ENCODE measurements around the gene RTBDN. TPM values are rescaled to one million over a fixed set of nuclear protein-coding genes. Genes with fewer than 3 reads are reported as not detected.

RTBDN gene
- total RNA-seq, 1 experiment from 2014 or later = 25.1 TPM

DNA sequence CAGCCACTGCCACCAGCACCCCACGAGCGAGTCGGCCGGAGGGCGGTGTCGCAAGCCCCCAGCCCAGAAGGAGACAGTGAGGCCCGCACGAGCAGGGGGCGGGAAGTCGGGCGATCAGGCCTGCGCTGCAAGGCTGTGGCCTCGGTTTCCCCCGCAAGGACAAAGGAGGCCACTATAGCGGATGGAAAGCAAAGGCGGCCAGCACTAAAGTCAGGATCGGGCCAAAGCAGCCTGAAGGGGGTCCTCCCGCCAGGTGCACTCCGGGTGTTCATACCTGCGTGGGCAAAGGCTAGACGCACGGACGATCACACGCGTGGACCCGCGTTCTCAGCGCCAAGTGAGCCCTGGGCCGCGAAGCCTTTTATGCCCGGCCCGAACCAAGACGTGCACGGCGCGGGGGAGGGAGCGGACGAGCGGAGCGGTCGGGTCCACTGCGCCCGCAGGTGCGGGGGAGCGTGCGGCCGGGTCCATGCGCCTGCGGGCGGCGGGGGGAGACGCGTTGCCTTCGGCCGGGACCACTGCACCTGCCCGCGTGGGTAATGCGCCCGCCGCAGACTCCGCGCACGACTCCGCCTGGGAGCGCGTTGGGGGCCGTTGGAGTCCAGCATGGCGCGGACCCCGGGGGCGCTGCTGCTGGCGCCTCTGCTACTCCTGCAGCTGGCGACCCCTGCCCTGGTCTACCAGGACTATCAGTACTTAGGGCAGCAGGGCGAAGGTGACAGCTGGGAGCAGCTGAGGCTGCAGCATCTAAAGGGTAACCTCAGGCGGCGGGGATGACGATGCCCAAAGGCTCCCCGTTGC lies 32.7 kb downstream of the RTBDN start, which contains the start of the genes PRDX2 and THSD8:
Gene PRDX2 (minus strand): TSS at position 335 of the 801 bp plus-strand sequence. CDS start 539 bp downstream, outside the sequence.
Gene THSD8 (plus strand): TSS at position 604 of the 801 bp plus-strand sequence. CDS start 3 bp downstream, at position 607.
- H4K20me1 ChIP-seq (ENCODE audit: insufficient read depth) = no peaks in the 10 kb centered on the region
- peak within 1 kb of the TSS; percentile 86 for H3K27ac ChIP-seq (ENCODE audit: low read depth, low read length)
- POLR2A ChIA-PET = interaction anchor here (0.7 to 2.3 kb wide), 5 partner anchors 9 to 121 kb away, joined by 3 to 19 read pairs (median 3); partner anchors contain the start of genes JUNB and RTBDN
- RAD21 ChIA-PET (ENCODE audit: low non-redundant PET in 1 of 2, low total read pairs in 2 of 2, uncharacterized antibody in 2 of 2, unreplicated experiment in 2 of 2) = no interaction called here
- H3K79me2 ChIP-seq (ENCODE audit: insufficient read depth, low read length) = peaks cover 26% of the 10 kb centered on the region
- intact Hi-C loops (cut with micrococcal nuclease) = loop anchor here (5.0 kb wide), 1 partner anchor 36 kb away; the partner anchor contains the start of gene MAST1
- no peaks in the 10 kb centered on the region for H3K9me3 ChIP-seq (ENCODE audit: control insufficient read depth in 1 of 2, insufficient read depth in 1 of 2, low read depth in 1 of 2, low read length in 2 of 2)
- CTCF ChIA-PET = interaction anchor here (1.1 to 1.6 kb wide), 3 partner anchors 27 to 41 kb away, joined by 3 to 4 read pairs (median 4); partner anchors contain the start of gene HOOK2
- BruUV-seq (replicated peaks) = no TSS peak
- H3K27me3 ChIP-seq (ENCODE audit: insufficient read depth, low read length) = no peaks in the 10 kb centered on the region
- H3K4me1 ChIP-seq (ENCODE audit: control insufficient read depth in 1 of 2, insufficient read depth in 2 of 2, low read length in 2 of 2) = peaks cover 14 to 38% of the 10 kb centered on the region in 2 experiments; a peak in 3 of 4 replicates
- H3K36me3 ChIP-seq (ENCODE audit: control insufficient read depth in 1 of 2, insufficient read depth in 2 of 2, low read length in 2 of 2) = peaks cover 4 to 19% of the 10 kb centered on the region in 2 experiments; a peak in 3 of 4 replicates
- H3K9ac ChIP-seq (ENCODE audit: low read length) = peak within 1 kb of the TSS; percentile 94
- H2AFZ ChIP-seq (ENCODE audit: low read depth, low read length, poor library complexity, severe bottlenecking) = peak within 1 kb of the TSS; percentile 61
- H3K9me2 ChIP-seq (ENCODE audit: insufficient read depth) = no peaks in the 10 kb centered on the region
- ATAC-seq (peak; percentile 69), DNase-seq (ENCODE audit: low read depth, low spot score) (no peak)
- TF ChIP-seq SIN3A (IDR thresholded peaks at IDR 0.05; ENCODE audit: low read depth) (peak; percentile 96), CEBPB (IDR thresholded peaks at IDR 0.05; ENCODE audit: low read depth) (no peak), SRF (IDR thresholded peaks at IDR 0.05; ENCODE audit: low read depth) (no peak), SP1 (IDR thresholded peaks at IDR 0.05; ENCODE audit: low read depth) (peak; percentile 93), JUND (IDR thresholded peaks at IDR 0.05) (peak; percentile 94), TCF7L2 (IDR thresholded peaks at IDR 0.05; ENCODE audit: borderline replicate concordance, extremely low read depth, insufficient read depth, insufficient read length) (peak; percentile 88), ZFX (IDR thresholded peaks at IDR 0.05) (peak; percentile 96), EGR1 (IDR thresholded peaks at IDR 0.05; ENCODE audit: low read depth) (peak; percentile 77), CBX3 (IDR thresholded peaks at IDR 0.05; ENCODE audit: low read depth) (peak; percentile 92; the same call in 1 of the 2 replicates), POLR2AphosphoS5 (IDR thresholded peaks at IDR 0.05; ENCODE audit: low read depth, low read length) (peak; percentile 99), POLR2A (IDR thresholded peaks at IDR 0.05; ENCODE audit: borderline replicate concordance, extremely low read depth, insufficient read depth, insufficient read length) (peak; percentile 99), EZH2phosphoT487 (IDR thresholded peaks at IDR 0.05; ENCODE audit: borderline replicate concordance) (no peak)
- TF ChIP-seq, protein P1, sequence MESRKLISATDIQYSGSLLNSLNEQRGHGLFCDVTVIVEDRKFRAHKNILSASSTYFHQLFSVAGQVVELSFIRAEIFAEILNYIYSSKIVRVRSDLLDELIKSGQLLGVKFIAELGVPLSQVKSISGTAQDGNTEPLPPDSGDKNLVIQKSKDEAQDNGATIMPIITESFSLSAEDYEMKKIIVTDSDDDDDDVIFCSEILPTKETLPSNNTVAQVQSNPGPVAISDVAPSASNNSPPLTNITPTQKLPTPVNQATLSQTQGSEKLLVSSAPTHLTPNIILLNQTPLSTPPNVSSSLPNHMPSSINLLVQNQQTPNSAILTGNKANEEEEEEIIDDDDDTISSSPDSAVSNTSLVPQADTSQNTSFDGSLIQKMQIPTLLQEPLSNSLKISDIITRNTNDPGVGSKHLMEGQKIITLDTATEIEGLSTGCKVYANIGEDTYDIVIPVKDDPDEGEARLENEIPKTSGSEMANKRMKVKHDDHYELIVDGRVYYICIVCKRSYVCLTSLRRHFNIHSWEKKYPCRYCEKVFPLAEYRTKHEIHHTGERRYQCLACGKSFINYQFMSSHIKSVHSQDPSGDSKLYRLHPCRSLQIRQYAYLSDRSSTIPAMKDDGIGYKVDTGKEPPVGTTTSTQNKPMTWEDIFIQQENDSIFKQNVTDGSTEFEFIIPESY (IDR thresholded peaks at IDR 0.05; ENCODE audit: extremely low read depth, insufficient replicate concordance, low read length) = no peak
- TF ChIP-seq, protein P2, sequence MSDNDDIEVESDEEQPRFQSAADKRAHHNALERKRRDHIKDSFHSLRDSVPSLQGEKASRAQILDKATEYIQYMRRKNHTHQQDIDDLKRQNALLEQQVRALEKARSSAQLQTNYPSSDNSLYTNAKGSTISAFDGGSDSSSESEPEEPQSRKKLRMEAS (IDR thresholded peaks at IDR 0.05) = peak; percentile 98
- peak within 1 kb of the TSS; percentile 93 to 97 for H3K4me3 ChIP-seq (replicated peaks in 1 of 2; ENCODE audit: low read depth in 1 of 2, low read length in 2 of 2)
- H3K4me2 ChIP-seq (ENCODE audit: low read length) = peak within 1 kb of the TSS; percentile 100

All from HCT116 (cell line).